Lower lobe of right lung (tissue), 2 donors: ENCODE data around the gene IL17RA. TPM values are rescaled to one million over a fixed set of nuclear protein-coding genes. Genes with fewer than 3 reads are reported as not detected.

ENCODE experiments used
- ATAC-seq, 2 donors: fragments of 200-7000 bp; cut with Tn5 transposase; one replicate each; pipeline ENCODE4 v1.9.1; 2020 to 2022; ENCODE audit warnings: mild to moderate bottlenecking in 2 of 2, moderate library complexity in 2 of 2
- DNase-seq: peaks from one replicate; pipeline ENCODE4 v3.0.0-alpha.2; 2020
- H3K27ac ChIP-seq: fragments of 200-600 bp; one replicate; pipeline ENCODE4 v1.8.0; 2022
- H3K27me3 ChIP-seq: fragments of 200-600 bp; one replicate; pipeline ENCODE4 v1.8.0; 2022; ENCODE audit warnings: low read depth
- H3K36me3 ChIP-seq: fragments of 200-600 bp; one replicate; pipeline ENCODE4 v1.8.0; 2022; ENCODE audit warnings: mild to moderate bottlenecking
- H3K4me1 ChIP-seq: fragments of 200-600 bp; one replicate; pipeline ENCODE4 v1.8.0; 2022
- H3K4me3 ChIP-seq: fragments of 200-600 bp; one replicate; pipeline ENCODE4 v1.8.0; 2022; ENCODE audit warnings: mild to moderate bottlenecking
- H3K9me3 ChIP-seq: fragments of 200-600 bp; one replicate; pipeline ENCODE4 v1.8.0; 2022
- CTCF ChIP-seq: fragments of 200-600 bp; IDR thresholded peaks from one replicate; pipeline ENCODE4 v1.8.0; 2022; ENCODE audit warnings: antibody characterized with exemption, mild to moderate bottlenecking
- intact Hi-C: fragments of 100-400 bp; cut with DNase I; formaldehyde crosslinking; loops from one replicate; pipeline ENCODE4 v1.11.0; 2022
- total RNA-seq: library from RNA; stranded (reverse); fragmentation: NEBNext Ultra II Directional; extraction: Animal tissue kit (Norgen Biotek cat#: 25700); gene quantifications from one replicate; pipeline ENCODE4 v1.2.1, GENCODE V29; 2021
- donor health status: DM: no; HTN: yes; CAD: no; lungs with severe emphysema.

Gene IL17RA
- total RNA-seq, 1 donor from 2014 or later: 54.8 TPM

- Histone ChIP-seq H3K4me1 (peaks cover 25% of the 10 kb centered on the region), H3K27ac (no peak overlapping the region), H3K27me3 (no peaks in the 10 kb centered on the region), H3K4me3 (no peak overlapping the region), H3K9me3 (no peaks in the 10 kb centered on the region), H3K36me3 (peaks cover 63% of the 10 kb centered on the region)
- ATAC-seq (no peak), DNase-seq (no peak)
- no peak for TF ChIP-seq CTCF
- intact Hi-C loops: no loop called here
Observed at GRCh38 chr22:17108256-17109112, 23.7 kb downstream of the IL17RA start.

GRCh38 chr22:17109113-17109865, 24.5 kb downstream of the IL17RA start:
- peaks cover 62% of the 10 kb centered on the region for H3K36me3 ChIP-seq
- no peaks in the 10 kb centered on the region for H3K27me3 ChIP-seq
- H3K27ac ChIP-seq: no peak overlapping the region
- TF ChIP-seq CTCF: no peak
- H3K4me1 ChIP-seq: peaks cover 25% of the 10 kb centered on the region
- DNase-seq (no peak), ATAC-seq (no peak)
- no peak overlapping the region for H3K4me3 ChIP-seq
- no peaks in the 10 kb centered on the region for H3K9me3 ChIP-seq
- intact Hi-C loops: no loop called here

GRCh38 chr22:17109976-17110375, 25.2 kb downstream of the IL17RA start:
- H3K4me3 ChIP-seq: no peak overlapping the region
- H3K27ac ChIP-seq: no peak overlapping the region
- H3K9me3 ChIP-seq: no peaks in the 10 kb centered on the region
- intact Hi-C loops: no loop called here
- ATAC-seq (no peak), DNase-seq (no peak)
- H3K27me3 ChIP-seq: no peaks in the 10 kb centered on the region
- peaks cover 28% of the 10 kb centered on the region for H3K4me1 ChIP-seq
- peaks cover 56% of the 10 kb centered on the region for H3K36me3 ChIP-seq
- TF ChIP-seq CTCF: no peak

GRCh38 chr22:17110791-17111550, 26.2 kb downstream of the IL17RA start:
- Histone ChIP-seq H3K36me3 (peaks cover 46% of the 10 kb centered on the region), H3K27me3 (no peaks in the 10 kb centered on the region), H3K27ac (no peak overlapping the region), H3K4me1 (peaks cover 29% of the 10 kb centered on the region), H3K4me3 (no peak overlapping the region), H3K9me3 (no peaks in the 10 kb centered on the region)
- TF ChIP-seq CTCF: no peak
- DNase-seq: no peak
- ATAC-seq: no peak
- intact Hi-C loops: no loop called here

- Histone ChIP-seq H3K36me3 (peaks cover 30% of the 10 kb centered on the region), H3K27ac (no peak overlapping the region), H3K27me3 (no peaks in the 10 kb centered on the region), H3K9me3 (no peaks in the 10 kb centered on the region), H3K4me3 (no peak overlapping the region), H3K4me1 (peaks cover 31% of the 10 kb centered on the region)
- no peak for TF ChIP-seq CTCF
- no peak for DNase-seq
- peak; percentile 66 for ATAC-seq
- intact Hi-C loops: no loop called here
Observed at GRCh38 chr22:17112491-17113042, 27.8 kb downstream of the IL17RA start.
